Choroid plexus epithelial cell (primary cell): ENCODE measurements around the gene POT1.
A peak's percentile ranks its signal among the peaks of the same experiment; 100 is the strongest.

Experiments
- DNase-seq: peaks from one replicate; pipeline ENCODE4 v3.0.0-alpha.2; 2010; ENCODE audit warnings: low read depth
- H3K4me3 ChIP-seq: 2 replicates; pipeline ENCODE4 v1.5.1; 2011; ENCODE audit warnings: low read depth, mild to moderate bottlenecking, control low read depth, low read length, moderate library complexity
- TF ChIP-seq, protein P1 (sequence below): conservative IDR thresholded peaks from 2 replicates; pipeline ENCODE4 v1.5.1; 2011; ENCODE audit warnings: low read depth, mild to moderate bottlenecking, control low read depth, inconsistent platforms, low read length, moderate library complexity

POT1 gene

GRCh38 chr7:124781907-124782734 is 147.5 kb downstream of the POT1 start:
- peak; percentile 19 for DNase-seq
- TF ChIP-seq, protein P1, sequence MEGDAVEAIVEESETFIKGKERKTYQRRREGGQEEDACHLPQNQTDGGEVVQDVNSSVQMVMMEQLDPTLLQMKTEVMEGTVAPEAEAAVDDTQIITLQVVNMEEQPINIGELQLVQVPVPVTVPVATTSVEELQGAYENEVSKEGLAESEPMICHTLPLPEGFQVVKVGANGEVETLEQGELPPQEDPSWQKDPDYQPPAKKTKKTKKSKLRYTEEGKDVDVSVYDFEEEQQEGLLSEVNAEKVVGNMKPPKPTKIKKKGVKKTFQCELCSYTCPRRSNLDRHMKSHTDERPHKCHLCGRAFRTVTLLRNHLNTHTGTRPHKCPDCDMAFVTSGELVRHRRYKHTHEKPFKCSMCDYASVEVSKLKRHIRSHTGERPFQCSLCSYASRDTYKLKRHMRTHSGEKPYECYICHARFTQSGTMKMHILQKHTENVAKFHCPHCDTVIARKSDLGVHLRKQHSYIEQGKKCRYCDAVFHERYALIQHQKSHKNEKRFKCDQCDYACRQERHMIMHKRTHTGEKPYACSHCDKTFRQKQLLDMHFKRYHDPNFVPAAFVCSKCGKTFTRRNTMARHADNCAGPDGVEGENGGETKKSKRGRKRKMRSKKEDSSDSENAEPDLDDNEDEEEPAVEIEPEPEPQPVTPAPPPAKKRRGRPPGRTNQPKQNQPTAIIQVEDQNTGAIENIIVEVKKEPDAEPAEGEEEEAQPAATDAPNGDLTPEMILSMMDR = no peak

GRCh38 chr7:124781418-124781817 is 148.2 kb downstream of the POT1 start:
- no peak for DNase-seq
- H3K4me3 ChIP-seq = no peak overlapping the region
- TF ChIP-seq, protein P1 = no peak

More at GRCh38 chr7:124781907-124782734, 147.5 kb downstream of the POT1 start:
- no peak overlapping the region for H3K4me3 ChIP-seq

GRCh38 chr7:124780608-124781007 is 149.0 kb downstream of the POT1 start:
- no peak overlapping the region for H3K4me3 ChIP-seq
- TF ChIP-seq, protein P1 = no peak
- no peak for DNase-seq

GRCh38 chr7:124780056-124780455 is 149.6 kb downstream of the POT1 start:
- TF ChIP-seq, protein P1 = no peak
- no peak for DNase-seq
- no peak overlapping the region for H3K4me3 ChIP-seq

GRCh38 chr7:124779620-124780019 is 150.0 kb downstream of the POT1 start:
- H3K4me3 ChIP-seq = no peak overlapping the region
- TF ChIP-seq, protein P1 = no peak
- no peak for DNase-seq

GRCh38 chr7:124779194-124779593 is 150.4 kb downstream of the POT1 start:
- TF ChIP-seq, protein P1 = no peak
- peak; percentile 38 for DNase-seq
- H3K4me3 ChIP-seq = no peak overlapping the region

DNA sequence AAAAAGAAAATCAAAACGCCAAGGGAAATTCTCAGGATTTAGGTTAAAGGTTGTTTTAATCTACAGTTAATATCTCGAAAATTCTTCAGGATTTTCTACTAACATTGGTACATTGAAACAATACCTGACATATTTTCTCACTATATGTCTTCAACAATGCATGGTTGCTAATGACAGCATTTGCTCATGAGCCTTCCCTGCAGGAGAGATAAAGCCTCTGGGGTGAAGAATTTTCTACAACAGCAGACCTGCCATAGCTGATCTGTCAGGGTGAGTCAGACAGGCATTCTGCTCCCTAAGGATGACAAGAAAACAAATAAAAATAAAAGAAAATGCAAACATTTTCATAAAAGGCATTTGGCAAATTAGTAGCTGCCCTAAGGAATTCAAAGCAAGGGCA is 152.4 kb downstream of the POT1 start:
- DNase-seq = peak; percentile 10
- TF ChIP-seq, protein P1 = no peak
- H3K4me3 ChIP-seq = no peak overlapping the region
